Panc1 (cell line): ENCODE measurements around the gene GAL3ST2. TPM values are rescaled to one million over a fixed set of nuclear protein-coding genes. Genes with fewer than 3 reads are reported as not detected.

ENCODE experiments used
- ATAC-seq: fragments of 200-7000 bp; cut with Tn5 transposase; 2 replicates; pipeline ENCODE4 v1.9.1; 2020; ENCODE audit warnings: mild to moderate bottlenecking, moderate library complexity
- BruUV-seq: library from RNA; stranded (reverse); fragments of 400-500 nt; replicated peaks from 2 replicates; lab custom pipeline; 2021; lab: Mats Ljungman, UMichigan
- CTCF ChIA-PET: fragments of 300-600 bp; sonication (Branson Sonifier 250); formaldehyde crosslinking; loops from one replicate; lab custom pipeline; 2022; ENCODE audit warnings: antibody characterized with exemption; lab: Charles Lee
- POLR2A ChIA-PET: fragments of 300-600 bp; sonication (Branson Sonifier 250); formaldehyde crosslinking; loops from one replicate; lab custom pipeline; 2022; ENCODE audit warnings: antibody characterized with exemption; lab: Charles Lee
- DNase-seq: peaks from one replicate; pipeline ENCODE4 v3.0.0-alpha.2; 2010; ENCODE audit warnings: low read depth, low spot score
- H3K27ac ChIP-seq: 2 replicates; pipeline ENCODE4 v1.5.1; 2011; ENCODE audit warnings: mild to moderate bottlenecking, low read length, inconsistent platforms
- H3K27me3 ChIP-seq: fragments of 200-500 bp; sonication (Bioruptor generic); 2 replicates; pipeline ENCODE4 v1.6.0; 2014; ENCODE audit warnings: low read length, inconsistent platforms; ENCODE audit not compliant: control insufficient read depth, insufficient read depth
- H3K36me3 ChIP-seq: fragments of 200-500 bp; sonication (Bioruptor generic); 2 replicates; pipeline ENCODE4 v1.5.1; 2014; ENCODE audit warnings: inconsistent platforms, mild to moderate bottlenecking, low read length, moderate library complexity; ENCODE audit not compliant: control insufficient read depth, insufficient read depth
- H3K4me1 ChIP-seq: 2 replicates; pipeline ENCODE4 v1.5.1; 2011; ENCODE audit warnings: inconsistent platforms, mild to moderate bottlenecking, low read length, moderate library complexity; ENCODE audit not compliant: control insufficient read depth, insufficient read depth
- H3K4me3 ChIP-seq, 2 experiments: 2 replicates each; pipeline ENCODE4 v1.5.1; 2011 to 2012; ENCODE audit warnings: low read depth in 2 of 2, low read length in 2 of 2, mild to moderate bottlenecking in 2 of 2, inconsistent platforms in 1 of 2, moderate library complexity in 1 of 2
- H3K9me3 ChIP-seq: fragments of 200-500 bp; sonication (Bioruptor generic); 2 replicates; pipeline ENCODE4 v1.5.1; 2014; ENCODE audit warnings: low read depth, mild to moderate bottlenecking, inconsistent platforms, low read length, moderate library complexity; ENCODE audit not compliant: control insufficient read depth, insufficient read depth
- POLR2AphosphoS5 ChIP-seq: IDR thresholded peaks from 2 replicates; pipeline ENCODE4 v1.6.1; 2012; ENCODE audit warnings: mild to moderate bottlenecking, low read depth, low read length, moderate library complexity
- SIN3A ChIP-seq: IDR thresholded peaks from 2 replicates; pipeline ENCODE4 v1.6.1; 2012; ENCODE audit warnings: low read depth, mild to moderate bottlenecking, low read length, moderate library complexity, borderline replicate concordance; ENCODE audit not compliant: insufficient read depth
- TCF7L2 ChIP-seq: IDR thresholded peaks from 2 replicates; pipeline ENCODE4 v1.6.1; 2011; ENCODE audit warnings: mild to moderate bottlenecking, low read depth, low read length, inconsistent platforms
- in situ Hi-C: cut with HindIII; loops from 2 replicates; pipeline ENCODE4 v1.10.0; 2016; ENCODE audit warnings: low sequenced_read_pairs, low pct_unique_long_range_greater_than_20kb
- intact Hi-C: fragments of 100-400 bp; cut with micrococcal nuclease; formaldehyde crosslinking; loops from one replicate; pipeline ENCODE4 v1.10.0; 2022; ENCODE audit not compliant: unreplicated experiment
- total RNA-seq: library from RNA; stranded (reverse); gene quantifications from one replicate; pipeline ENCODE4 v1.2.1, GENCODE V29; 2021; ENCODE audit not compliant: unreplicated experiment
- TF ChIP-seq, protein P1 (sequence below), 2 experiments: IDR thresholded peaks; 2 replicates each; pipeline ENCODE4 v1.6.1; 2011 to 2012; ENCODE audit warnings: low read depth in 2 of 2, control low read depth in 1 of 2, low read length in 1 of 2, mild to moderate bottlenecking in 1 of 2, moderate library complexity in 1 of 2; ENCODE audit not compliant: insufficient read depth in 1 of 2
- TF ChIP-seq, protein P2 (sequence below): fragments of 450-650 bp; IDR thresholded peaks from 2 replicates; pipeline ENCODE4 v1.5.1; 2017; ENCODE audit warnings: mild to moderate bottlenecking

The GAL3ST2 gene
- total RNA-seq, 1 experiment from 2014 or later: 1.6 TPM

DNA sequence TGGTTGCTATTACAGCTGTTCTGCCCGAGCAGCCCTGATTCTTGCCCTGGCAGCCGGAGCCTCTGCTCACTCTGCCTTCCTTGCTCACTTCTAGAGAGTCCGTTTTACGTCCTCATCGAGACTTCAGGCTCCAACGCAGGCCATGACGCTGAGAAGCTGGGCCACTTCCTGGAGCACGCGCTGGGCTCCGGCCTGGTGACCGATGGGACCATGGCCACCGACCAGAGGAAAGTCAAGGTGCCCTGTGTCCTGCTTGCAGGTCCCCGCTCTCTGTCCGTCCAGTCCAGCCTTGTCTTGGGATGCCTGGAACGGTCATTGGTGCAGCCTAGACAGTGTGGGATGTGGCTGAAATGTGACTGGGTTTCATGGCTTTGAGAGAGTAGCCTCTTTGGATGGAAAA is 25.5 kb upstream of the GAL3ST2 start:
- ATAC-seq (no peak), DNase-seq (no peak)
- ChIA-PET CTCF (no interaction called here), POLR2A (no interaction called here)
- Histone ChIP-seq H3K9me3 (no peaks in the 10 kb centered on the region), H3K27me3 (no peaks in the 10 kb centered on the region), H3K36me3 (no peaks in the 10 kb centered on the region; the same call in 1 of the 2 replicates), H3K4me1 (no peaks in the 10 kb centered on the region), H3K4me3 (no peak overlapping the region), H3K27ac (no peak overlapping the region)
- intact Hi-C loops (no loop called here), in situ Hi-C loops (no loop called here)
- TF ChIP-seq, protein P1, sequence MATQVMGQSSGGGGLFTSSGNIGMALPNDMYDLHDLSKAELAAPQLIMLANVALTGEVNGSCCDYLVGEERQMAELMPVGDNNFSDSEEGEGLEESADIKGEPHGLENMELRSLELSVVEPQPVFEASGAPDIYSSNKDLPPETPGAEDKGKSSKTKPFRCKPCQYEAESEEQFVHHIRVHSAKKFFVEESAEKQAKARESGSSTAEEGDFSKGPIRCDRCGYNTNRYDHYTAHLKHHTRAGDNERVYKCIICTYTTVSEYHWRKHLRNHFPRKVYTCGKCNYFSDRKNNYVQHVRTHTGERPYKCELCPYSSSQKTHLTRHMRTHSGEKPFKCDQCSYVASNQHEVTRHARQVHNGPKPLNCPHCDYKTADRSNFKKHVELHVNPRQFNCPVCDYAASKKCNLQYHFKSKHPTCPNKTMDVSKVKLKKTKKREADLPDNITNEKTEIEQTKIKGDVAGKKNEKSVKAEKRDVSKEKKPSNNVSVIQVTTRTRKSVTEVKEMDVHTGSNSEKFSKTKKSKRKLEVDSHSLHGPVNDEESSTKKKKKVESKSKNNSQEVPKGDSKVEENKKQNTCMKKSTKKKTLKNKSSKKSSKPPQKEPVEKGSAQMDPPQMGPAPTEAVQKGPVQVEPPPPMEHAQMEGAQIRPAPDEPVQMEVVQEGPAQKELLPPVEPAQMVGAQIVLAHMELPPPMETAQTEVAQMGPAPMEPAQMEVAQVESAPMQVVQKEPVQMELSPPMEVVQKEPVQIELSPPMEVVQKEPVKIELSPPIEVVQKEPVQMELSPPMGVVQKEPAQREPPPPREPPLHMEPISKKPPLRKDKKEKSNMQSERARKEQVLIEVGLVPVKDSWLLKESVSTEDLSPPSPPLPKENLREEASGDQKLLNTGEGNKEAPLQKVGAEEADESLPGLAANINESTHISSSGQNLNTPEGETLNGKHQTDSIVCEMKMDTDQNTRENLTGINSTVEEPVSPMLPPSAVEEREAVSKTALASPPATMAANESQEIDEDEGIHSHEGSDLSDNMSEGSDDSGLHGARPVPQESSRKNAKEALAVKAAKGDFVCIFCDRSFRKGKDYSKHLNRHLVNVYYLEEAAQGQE (IDR thresholded peaks at IDR 0.05; ENCODE audit: insufficient read depth in 1 of 2, low read depth in 2 of 2, low read length in 1 of 2): no peak
- TF ChIP-seq TCF7L2: no peak
- TF ChIP-seq POLR2AphosphoS5: no peak
- TF ChIP-seq SIN3A: no peak
- TF ChIP-seq, protein P2, sequence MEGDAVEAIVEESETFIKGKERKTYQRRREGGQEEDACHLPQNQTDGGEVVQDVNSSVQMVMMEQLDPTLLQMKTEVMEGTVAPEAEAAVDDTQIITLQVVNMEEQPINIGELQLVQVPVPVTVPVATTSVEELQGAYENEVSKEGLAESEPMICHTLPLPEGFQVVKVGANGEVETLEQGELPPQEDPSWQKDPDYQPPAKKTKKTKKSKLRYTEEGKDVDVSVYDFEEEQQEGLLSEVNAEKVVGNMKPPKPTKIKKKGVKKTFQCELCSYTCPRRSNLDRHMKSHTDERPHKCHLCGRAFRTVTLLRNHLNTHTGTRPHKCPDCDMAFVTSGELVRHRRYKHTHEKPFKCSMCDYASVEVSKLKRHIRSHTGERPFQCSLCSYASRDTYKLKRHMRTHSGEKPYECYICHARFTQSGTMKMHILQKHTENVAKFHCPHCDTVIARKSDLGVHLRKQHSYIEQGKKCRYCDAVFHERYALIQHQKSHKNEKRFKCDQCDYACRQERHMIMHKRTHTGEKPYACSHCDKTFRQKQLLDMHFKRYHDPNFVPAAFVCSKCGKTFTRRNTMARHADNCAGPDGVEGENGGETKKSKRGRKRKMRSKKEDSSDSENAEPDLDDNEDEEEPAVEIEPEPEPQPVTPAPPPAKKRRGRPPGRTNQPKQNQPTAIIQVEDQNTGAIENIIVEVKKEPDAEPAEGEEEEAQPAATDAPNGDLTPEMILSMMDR: no peak
- no TSS peak for BruUV-seq

DNA sequence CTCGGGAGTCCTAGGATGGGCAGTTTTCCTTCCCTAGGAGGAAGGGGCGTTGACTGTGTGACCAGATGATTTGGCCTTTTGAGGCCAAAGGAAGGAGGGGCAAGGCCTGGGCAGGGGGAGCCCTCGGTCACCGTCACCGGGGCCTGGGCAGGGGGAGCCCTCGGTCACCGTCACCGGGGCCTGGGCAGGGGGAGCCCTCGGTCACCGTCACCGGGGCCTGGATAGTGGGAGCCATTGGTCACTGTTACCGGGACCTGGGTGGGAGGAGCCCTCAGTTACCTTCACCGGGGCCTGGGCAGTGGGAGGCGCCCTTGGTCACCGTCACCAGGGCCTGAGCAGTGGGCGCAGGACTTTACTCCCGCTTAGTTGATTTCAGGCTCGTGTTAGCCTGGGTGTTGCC is 24.8 kb upstream of the GAL3ST2 start:
- H3K27ac ChIP-seq: no peak overlapping the region
- CTCF ChIA-PET: no interaction called here
- in situ Hi-C loops (no loop called here), intact Hi-C loops (no loop called here)
- no TSS peak for BruUV-seq
- ATAC-seq: no peak
- no peaks in the 10 kb centered on the region for H3K27me3 ChIP-seq
- TF ChIP-seq, protein P2: no peak
- TF ChIP-seq, protein P1 (IDR thresholded peaks at IDR 0.05; ENCODE audit: insufficient read depth in 1 of 2, low read depth in 2 of 2, low read length in 1 of 2): no peak
- TF ChIP-seq POLR2AphosphoS5 (no peak), TCF7L2 (no peak), SIN3A (no peak)
- H3K9me3 ChIP-seq: no peaks in the 10 kb centered on the region
- no peak overlapping the region for H3K4me3 ChIP-seq
- H3K4me1 ChIP-seq: no peaks in the 10 kb centered on the region
- DNase-seq: no peak
- POLR2A ChIA-PET: no interaction called here
- no peaks in the 10 kb centered on the region; the same call in 1 of the 2 replicates for H3K36me3 ChIP-seq
